Activated naive CD8-positive, alpha-beta T cell treated with anti-CD3 and anti-CD28 coated beads, Interleukin-2, amount 10 ng/mL, durations not matched to agents 7 days and 5 days (primary cell): ENCODE measurements around the gene CIAO3. TPM values are rescaled to one million over a fixed set of nuclear protein-coding genes. Genes with fewer than 3 reads are reported as not detected.
A peak's percentile ranks its signal among the peaks of the same experiment; 100 is the strongest.

Experiments used
- ATAC-seq: fragments of 150-1000 bp; cut with Tn5 transposase; one replicate; pipeline ENCODE4 v1.10.0; 2021; ENCODE audit warnings: low read depth, moderate library complexity
- POLR2A ChIA-PET: fragments of 350-600 bp; sonication (Branson Sonifier 250); formaldehyde crosslinking; loops from one replicate; lab custom pipeline; 2021; ENCODE audit warnings: antibody characterized with exemption; lab: Charles Lee
- DNase-seq: peaks from one replicate; pipeline ENCODE4 v3.0.0; 2021
- H3K27ac Mint-ChIP-seq: one replicate; pipeline ENCODE4 v1.8.0; 2022; ENCODE audit warnings: mild to moderate bottlenecking, mixed read lengths
- H3K27me3 Mint-ChIP-seq: one replicate; pipeline ENCODE4 v1.8.0; 2022; ENCODE audit warnings: mild to moderate bottlenecking, moderate library complexity, mixed read lengths
- H3K36me3 Mint-ChIP-seq: one replicate; pipeline ENCODE4 v1.8.0; 2021; ENCODE audit warnings: mild to moderate bottlenecking, mixed read lengths
- H3K4me1 Mint-ChIP-seq: one replicate; pipeline ENCODE4 v1.8.0; 2021; ENCODE audit warnings: mixed read lengths
- H3K4me3 Mint-ChIP-seq: one replicate; pipeline ENCODE4 v1.8.0; 2022; ENCODE audit warnings: mild to moderate bottlenecking, moderate library complexity, mixed read lengths
- H3K9me3 Mint-ChIP-seq: one replicate; pipeline ENCODE4 v1.8.0; 2021; ENCODE audit warnings: mixed read lengths
- total RNA-seq, 2 experiments: library from RNA; stranded (reverse); gene quantifications; one replicate each; pipeline ENCODE4 v1.2.3, GENCODE V29; 2021

Gene CIAO3
- total RNA-seq, 2 experiments from 2014 or later, result 39.6 to 42.4 TPM

DNA sequence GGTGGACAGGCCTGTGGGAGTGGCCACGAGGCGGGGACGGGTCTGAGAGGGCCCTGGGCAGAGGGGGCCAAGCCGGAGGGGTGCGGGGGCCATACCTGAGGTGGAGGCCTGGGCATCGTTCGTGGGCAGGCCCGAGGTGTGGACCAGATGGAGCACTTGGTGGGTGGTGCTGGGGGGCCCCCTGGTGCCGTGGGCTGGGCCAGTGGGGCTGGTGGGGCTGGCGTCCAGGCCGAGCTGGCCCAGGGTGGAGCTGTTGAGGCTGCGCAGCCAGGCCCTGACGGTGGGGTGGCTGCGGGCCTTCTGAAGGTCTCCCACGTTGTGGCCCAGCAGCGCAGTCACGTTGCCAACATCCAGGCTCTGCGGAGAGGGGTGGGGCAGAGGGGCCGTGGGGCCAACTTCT lies 29.1 kb upstream of the CIAO3 start:
- ATAC-seq, result no peak
- POLR2A ChIA-PET, result no interaction called here
- Mint-ChIP-seq H3K9me3 (no peaks in the 10 kb centered on the region), H3K36me3 (no peaks in the 10 kb centered on the region), H3K27me3 (no peaks in the 10 kb centered on the region), H3K27ac (no peak overlapping the region), H3K4me3 (no peak overlapping the region), H3K4me1 (no peaks in the 10 kb centered on the region)
- no peak for DNase-seq

DNA sequence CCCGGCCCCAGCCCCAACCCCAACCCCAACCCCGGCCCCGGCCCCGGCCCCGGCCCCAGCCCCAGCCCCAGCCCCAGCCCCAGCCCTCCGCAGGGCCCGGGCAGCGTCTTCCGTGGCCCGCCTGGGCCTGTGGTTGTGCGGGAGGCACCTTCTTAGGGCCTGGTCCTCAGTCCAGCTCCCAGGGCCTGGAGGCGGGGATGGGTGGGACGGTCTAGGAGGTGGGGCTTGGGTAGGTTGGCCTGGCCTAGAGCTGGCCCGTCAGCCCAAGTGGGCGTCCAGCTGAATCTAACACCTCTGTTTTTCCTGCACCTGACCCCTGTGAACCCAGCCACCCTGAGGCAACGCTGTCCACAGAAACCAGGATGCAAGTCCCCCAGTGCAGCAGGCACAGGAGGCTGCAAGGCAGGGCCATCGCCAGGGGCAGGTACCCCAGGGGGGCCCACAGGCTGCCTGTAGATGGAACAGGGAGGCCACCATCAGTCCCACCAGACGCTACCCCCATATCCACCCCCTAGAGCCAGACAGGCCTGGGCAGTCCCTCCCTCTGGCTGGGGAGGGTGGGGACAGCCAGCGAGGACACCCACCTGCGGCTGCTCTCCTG lies 28.5 kb upstream of the CIAO3 start:
- Mint-ChIP-seq H3K27ac (no peak overlapping the region), H3K9me3 (no peaks in the 10 kb centered on the region), H3K4me3 (no peak overlapping the region), H3K36me3 (no peaks in the 10 kb centered on the region), H3K4me1 (no peaks in the 10 kb centered on the region), H3K27me3 (no peaks in the 10 kb centered on the region)
- no peak for DNase-seq
- ATAC-seq, result no peak
- POLR2A ChIA-PET, result no interaction called here

DNA sequence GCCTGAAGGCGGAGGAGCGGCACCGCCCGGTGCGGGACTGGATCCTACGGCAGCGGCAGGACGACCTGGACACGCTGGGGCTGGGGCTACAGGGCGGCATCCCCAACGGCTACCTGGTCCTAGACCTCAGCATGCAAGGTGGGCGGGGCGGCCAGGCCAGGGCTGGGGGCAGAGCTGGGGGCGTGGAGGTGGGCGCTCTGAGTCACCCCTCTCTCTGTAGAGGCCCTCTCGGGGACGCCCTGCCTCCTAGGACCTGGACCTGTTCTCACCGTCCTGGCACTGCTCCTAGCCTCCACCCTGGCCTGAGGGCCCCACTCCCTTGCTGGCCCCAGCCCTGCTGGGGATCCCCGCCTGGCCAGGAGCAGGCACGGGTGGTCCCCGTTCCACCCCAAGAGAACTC lies 27.6 kb upstream of the CIAO3 start:
- DNase-seq, result no peak
- Mint-ChIP-seq H3K27me3 (no peaks in the 10 kb centered on the region), H3K36me3 (no peaks in the 10 kb centered on the region), H3K9me3 (no peaks in the 10 kb centered on the region), H3K4me3 (no peak overlapping the region), H3K4me1 (no peaks in the 10 kb centered on the region), H3K27ac (no peak overlapping the region)
- no peak for ATAC-seq
- POLR2A ChIA-PET, result no interaction called here

DNA sequence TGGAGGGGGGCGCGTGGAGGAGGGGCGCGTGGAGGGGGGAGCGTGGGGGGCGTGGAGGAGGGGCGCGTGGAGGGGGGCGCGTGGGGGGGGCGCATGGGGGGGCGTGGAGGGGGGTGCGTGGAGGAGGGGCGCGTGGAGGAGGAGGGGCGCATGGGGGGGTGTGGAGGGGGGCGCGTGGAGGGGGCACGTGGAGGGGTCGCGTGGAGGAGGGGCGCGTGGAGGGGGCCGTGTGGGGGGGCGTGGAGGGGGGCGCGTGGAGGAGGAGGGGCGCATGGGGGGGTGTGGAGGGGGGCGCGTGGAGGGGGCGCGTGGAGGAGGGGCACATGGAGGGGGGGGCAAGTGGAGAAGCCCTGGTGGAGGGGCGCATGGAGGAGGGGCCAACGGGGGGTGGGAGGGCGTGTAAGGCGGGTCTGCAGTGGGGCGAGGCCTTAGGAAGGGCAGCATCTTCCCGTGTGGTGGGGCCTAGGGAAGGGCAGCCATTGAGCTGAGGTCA lies 27.0 kb upstream of the CIAO3 start:
- Mint-ChIP-seq H3K4me1 (no peaks in the 10 kb centered on the region), H3K4me3 (no peak overlapping the region), H3K36me3 (no peaks in the 10 kb centered on the region), H3K27ac (no peak overlapping the region), H3K9me3 (no peaks in the 10 kb centered on the region), H3K27me3 (no peaks in the 10 kb centered on the region)
- POLR2A ChIA-PET, result no interaction called here
- no peak for ATAC-seq
- no peak for DNase-seq

DNA sequence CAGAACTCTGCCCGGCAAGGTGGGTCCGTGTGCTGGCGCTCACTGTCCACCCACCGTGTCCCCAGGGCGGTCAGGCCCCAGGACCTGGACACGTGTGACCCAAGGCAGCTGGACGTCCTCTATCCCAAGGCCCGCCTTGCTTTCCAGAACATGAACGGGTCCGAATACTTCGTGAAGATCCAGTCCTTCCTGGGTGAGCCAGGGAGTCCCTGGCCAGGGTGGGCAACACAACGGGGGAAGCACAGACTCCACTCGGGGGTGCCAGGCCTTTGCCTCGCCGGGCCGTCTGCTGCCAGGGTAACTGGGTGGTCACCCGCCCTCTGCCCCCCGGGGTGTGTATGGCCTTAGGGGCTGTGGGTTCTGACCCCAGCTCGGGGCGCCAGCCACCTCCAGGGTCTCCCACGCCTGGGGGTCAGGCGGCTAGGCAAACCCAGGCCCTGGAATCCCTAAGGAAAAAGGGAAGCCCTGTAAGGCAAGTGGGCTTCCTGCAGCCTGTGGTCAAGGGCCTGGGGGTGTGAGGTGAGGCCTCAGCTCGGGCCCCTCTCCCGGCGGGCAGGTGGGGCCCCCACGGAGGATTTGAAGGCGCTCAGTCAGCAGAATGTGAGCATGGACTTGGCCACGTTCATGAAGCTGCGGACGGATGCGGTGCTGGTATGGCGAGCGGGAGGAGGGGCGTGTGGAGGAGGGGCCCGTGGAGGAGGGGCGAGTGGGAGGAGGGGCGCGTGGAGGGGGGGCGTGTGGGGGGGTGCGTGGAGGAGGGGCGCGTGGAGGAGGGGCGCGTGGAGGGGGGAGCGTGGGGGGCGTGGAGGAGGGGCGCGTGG lies 26.2 kb upstream of the CIAO3 start:
- no peaks in the 10 kb centered on the region for H3K9me3 Mint-ChIP-seq
- H3K4me1 Mint-ChIP-seq, result no peaks in the 10 kb centered on the region
- no peaks in the 10 kb centered on the region for H3K27me3 Mint-ChIP-seq
- no peak for ATAC-seq
- peak; percentile 32 for DNase-seq
- no peak overlapping the region for H3K27ac Mint-ChIP-seq
- H3K36me3 Mint-ChIP-seq, result no peaks in the 10 kb centered on the region
- POLR2A ChIA-PET, result no interaction called here
- H3K4me3 Mint-ChIP-seq, result no peak overlapping the region

DNA sequence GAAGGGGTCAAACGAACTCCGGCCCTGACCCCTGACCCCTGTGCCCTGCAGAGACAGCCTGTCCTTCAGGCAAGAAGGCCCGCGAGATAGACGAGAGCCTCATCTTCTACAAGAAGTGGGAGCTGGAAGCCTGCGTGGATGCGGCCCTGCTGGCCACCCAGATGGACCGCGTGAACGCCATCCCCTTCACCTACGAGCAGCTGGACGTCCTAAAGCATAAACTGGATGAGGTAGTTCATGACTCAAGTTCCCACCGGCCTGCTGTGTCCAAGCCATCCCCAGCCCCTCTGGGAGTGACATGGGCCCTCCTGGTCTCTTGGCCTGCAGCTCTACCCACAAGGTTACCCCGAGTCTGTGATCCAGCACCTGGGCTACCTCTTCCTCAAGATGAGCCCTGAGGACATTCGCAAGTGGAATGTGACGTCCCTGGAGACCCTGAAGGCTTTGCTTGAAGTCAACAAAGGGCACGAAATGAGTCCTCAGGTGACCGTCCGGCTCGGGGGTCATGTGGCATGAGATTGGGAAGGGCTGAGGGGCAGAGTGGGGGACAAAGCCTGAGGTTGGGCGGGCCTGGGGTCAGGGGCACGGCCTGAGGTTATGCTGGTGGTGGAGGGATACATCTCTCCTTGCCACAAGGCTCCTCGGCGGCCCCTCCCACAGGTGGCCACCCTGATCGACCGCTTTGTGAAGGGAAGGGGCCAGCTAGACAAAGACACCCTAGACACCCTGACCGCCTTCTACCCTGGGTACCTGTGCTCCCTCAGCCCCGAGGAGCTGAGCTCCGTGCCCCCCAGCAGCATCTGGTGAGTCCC lies 25.4 kb upstream of the CIAO3 start:
- no peaks in the 10 kb centered on the region for H3K27me3 Mint-ChIP-seq
- ATAC-seq (no peak), DNase-seq (no peak)
- H3K9me3 Mint-ChIP-seq, result no peaks in the 10 kb centered on the region
- no peaks in the 10 kb centered on the region for H3K36me3 Mint-ChIP-seq
- H3K4me3 Mint-ChIP-seq, result no peak overlapping the region
- POLR2A ChIA-PET, result no interaction called here
- no peak overlapping the region for H3K27ac Mint-ChIP-seq
- H3K4me1 Mint-ChIP-seq, result no peaks in the 10 kb centered on the region

DNA sequence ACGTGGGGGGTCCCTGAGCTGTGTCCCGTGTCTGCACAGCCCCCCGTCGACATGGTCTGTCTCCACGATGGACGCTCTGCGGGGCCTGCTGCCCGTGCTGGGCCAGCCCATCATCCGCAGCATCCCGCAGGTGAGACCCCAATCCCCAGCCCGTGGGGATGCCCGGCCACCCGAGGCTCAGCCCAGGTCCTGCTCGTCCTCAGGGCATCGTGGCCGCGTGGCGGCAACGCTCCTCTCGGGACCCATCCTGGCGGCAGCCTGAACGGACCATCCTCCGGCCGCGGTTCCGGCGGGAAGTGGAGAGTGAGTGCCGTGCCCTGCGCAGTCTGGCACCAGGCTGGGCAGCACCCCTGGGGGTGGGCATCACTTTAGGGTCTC lies 24.7 kb upstream of the CIAO3 start:
- Mint-ChIP-seq H3K9me3 (no peaks in the 10 kb centered on the region), H3K36me3 (no peaks in the 10 kb centered on the region), H3K27ac (no peak overlapping the region), H3K4me1 (no peaks in the 10 kb centered on the region), H3K4me3 (no peak overlapping the region), H3K27me3 (no peaks in the 10 kb centered on the region)
- ATAC-seq (no peak), DNase-seq (no peak)
- POLR2A ChIA-PET, result no interaction called here

DNA sequence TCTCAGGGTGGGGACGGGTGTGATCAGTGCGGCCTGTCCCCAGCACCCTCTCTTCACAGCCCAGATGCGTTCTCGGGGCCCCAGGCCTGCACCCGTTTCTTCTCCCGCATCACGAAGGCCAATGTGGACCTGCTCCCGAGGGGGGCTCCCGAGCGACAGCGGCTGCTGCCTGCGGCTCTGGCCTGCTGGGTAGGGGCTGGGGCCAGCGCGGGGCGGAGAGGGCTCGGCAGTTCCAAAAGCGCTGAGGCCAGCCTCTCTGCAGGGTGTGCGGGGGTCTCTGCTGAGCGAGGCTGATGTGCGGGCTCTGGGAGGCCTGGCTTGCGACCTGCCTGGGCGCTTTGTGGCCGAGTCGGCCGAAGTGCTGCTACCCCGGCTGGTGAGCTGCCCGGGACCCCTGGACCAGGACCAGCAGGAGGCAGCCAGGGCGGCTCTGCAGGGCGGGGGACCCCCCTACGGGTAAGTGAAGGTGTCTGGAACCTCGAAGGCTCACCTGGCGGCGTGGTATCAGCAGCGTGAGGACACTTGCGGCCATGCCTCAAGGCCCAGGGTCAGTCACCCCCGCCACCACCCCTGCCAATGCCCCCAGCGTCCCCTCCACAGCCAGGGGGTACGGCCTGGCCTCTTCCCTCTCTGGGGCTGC lies 24.2 kb upstream of the CIAO3 start:
- Mint-ChIP-seq H3K4me3 (no peak overlapping the region), H3K27ac (no peak overlapping the region), H3K4me1 (no peaks in the 10 kb centered on the region), H3K27me3 (no peaks in the 10 kb centered on the region), H3K36me3 (no peaks in the 10 kb centered on the region), H3K9me3 (no peaks in the 10 kb centered on the region)
- ATAC-seq, result no peak
- no peak for DNase-seq
- POLR2A ChIA-PET, result no interaction called here

DNA sequence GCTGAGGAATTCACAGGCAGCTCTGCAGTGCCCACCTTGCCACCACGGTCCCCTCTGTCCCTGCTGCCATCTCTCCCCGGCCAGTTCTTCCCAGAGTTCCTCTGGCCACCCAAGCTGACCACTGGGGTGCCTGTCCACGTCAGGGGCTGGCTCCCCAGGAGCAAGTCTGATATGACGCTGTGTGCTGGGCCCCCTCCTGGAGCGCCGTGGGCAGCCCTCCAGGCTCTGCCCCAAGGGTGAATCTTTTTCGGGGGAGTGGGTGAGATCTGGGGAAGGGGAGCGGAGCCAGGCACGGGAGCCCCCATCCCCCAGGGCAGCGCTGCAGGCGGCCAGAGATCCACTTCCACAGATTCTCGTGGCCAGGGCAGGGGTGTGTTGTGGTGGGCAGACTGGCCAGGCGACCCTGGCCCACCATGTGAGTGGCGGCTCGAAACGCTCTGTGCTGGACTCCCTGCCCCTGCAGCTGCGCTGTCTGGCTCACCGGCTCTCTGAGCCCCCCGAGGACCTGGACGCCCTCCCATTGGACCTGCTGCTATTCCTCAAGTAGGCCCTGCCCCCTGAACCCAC lies 23.5 kb upstream of the CIAO3 start:
- no peak for DNase-seq
- no peak for ATAC-seq
- Mint-ChIP-seq H3K4me1 (no peaks in the 10 kb centered on the region), H3K27me3 (no peaks in the 10 kb centered on the region), H3K4me3 (no peak overlapping the region), H3K36me3 (no peaks in the 10 kb centered on the region), H3K27ac (no peak overlapping the region), H3K9me3 (no peaks in the 10 kb centered on the region)
- POLR2A ChIA-PET, result no interaction called here

DNA sequence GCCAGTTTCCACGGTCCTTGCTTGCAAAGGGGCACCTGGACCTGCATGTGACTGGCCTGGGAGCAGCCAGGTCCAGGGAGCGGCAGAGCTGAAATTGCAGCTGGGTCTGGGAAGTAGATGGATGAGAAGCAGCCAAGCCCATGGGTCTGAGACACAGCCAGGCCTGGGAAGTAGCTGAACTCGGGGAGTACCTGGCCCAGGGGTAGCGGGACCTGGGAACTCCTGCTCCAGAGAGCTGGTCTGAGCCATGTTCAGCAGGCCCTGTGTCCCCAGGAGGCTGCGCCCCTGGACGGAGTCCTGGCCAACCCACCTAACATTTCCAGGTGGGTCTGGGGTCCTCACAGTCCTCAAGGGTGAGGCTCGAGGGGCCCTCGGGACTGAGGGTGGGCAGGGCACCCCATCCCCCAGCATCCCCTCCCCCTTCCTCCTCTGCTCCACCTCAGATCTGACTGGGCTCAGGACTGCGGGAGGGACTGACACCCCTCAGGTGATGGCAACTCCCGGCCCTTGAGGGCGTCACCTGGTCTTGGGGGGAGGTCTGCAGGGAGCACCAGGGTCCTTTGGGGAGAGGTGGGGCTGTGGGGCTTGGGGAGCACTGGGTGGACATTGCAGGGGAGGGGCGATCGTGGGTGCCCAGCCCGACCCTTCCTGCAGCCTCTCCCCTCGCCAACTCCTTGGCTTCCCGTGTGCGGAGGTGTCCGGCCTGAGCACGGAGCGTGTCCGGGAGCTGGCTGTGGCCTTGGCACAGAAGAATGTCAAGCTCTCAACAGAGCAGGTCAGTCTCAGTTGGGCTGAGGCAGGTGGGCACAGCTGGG lies 22.8 kb upstream of the CIAO3 start:
- ATAC-seq (no peak), DNase-seq (no peak)
- H3K27ac Mint-ChIP-seq, result no peak overlapping the region
- no peaks in the 10 kb centered on the region for H3K27me3 Mint-ChIP-seq
- no peaks in the 10 kb centered on the region for H3K9me3 Mint-ChIP-seq
- no peak overlapping the region for H3K4me3 Mint-ChIP-seq
- no peaks in the 10 kb centered on the region for H3K4me1 Mint-ChIP-seq
- no peaks in the 10 kb centered on the region for H3K36me3 Mint-ChIP-seq
- POLR2A ChIA-PET, result no interaction called here

DNA sequence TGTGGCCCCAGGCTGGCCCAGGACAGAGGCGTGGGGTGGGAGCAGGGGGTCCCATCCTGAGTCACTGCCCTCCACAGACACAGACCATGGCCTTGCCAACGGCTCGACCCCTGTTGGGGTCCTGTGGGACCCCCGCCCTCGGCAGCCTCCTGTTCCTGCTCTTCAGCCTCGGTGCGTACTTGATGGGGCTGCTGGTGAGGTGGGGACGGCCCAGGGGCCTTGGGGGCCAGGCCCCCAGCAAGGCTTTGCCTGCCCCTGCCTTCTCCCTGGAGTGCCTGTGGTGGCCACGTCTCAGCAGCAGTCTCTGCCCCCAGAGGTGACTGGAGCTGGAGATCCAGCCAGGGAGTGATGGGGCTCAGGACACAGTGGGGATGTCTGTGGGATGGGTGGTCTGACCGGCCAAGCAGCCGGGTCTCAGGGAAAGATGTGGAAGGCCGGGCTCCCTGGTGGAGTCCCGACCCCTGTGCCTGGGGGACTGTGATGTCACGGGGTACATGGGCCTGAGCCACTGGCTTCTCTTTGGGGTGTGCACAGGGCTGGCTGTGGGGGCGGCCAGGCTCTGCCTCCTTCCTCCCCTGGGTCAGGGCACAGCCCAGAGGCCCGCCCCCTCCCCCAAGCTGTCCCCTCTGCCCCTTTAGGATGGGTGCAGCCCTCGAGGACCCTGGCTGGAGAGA lies 21.9 kb upstream of the CIAO3 start:
- POLR2A ChIA-PET, result no interaction called here
- no peak for ATAC-seq
- no peaks in the 10 kb centered on the region for H3K36me3 Mint-ChIP-seq
- no peak overlapping the region for H3K4me3 Mint-ChIP-seq
- no peak overlapping the region for H3K27ac Mint-ChIP-seq
- H3K27me3 Mint-ChIP-seq, result no peaks in the 10 kb centered on the region
- no peaks in the 10 kb centered on the region for H3K9me3 Mint-ChIP-seq
- peaks cover 2% of the 10 kb centered on the region for H3K4me1 Mint-ChIP-seq
- DNase-seq, result no peak
